GM19455 (cell line): ENCODE results near the gene SLC35E4.
"Not testable (repeated sequence)": the region's sequence is repeated elsewhere in the genome, so short reads cannot be mapped to it uniquely, and the experiment has no call there.

Source experiments
- ATAC-seq: cut with Tn5 transposase; IDR thresholded peaks from one replicate; pipeline ENCODE4 v1.9.1; 2021; ENCODE audit not compliant: unreplicated experiment

SLC35E4 gene

GRCh38 chr22:30611197-30611596 lies 24.4 kb upstream of the SLC35E4 start:
- ATAC-seq = no peak

- ATAC-seq = no peak
These were observed 22.8 kb upstream of the SLC35E4 start for GRCh38 chr22:30612789-30613188.

- no peak for ATAC-seq
These were observed 21.3 kb upstream of the SLC35E4 start for GRCh38 chr22:30614268-30614667.

GRCh38 chr22:30614879-30615278 lies 20.7 kb upstream of the SLC35E4 start:
- ATAC-seq = no peak

- ATAC-seq = no peak
These were observed 20.0 kb upstream of the SLC35E4 start for GRCh38 chr22:30615543-30615954.

GRCh38 chr22:30617819-30618218 lies 17.8 kb upstream of the SLC35E4 start:
- no peak for ATAC-seq

- not testable (repeated sequence) for ATAC-seq
These were observed 15.7 kb upstream of the SLC35E4 start for GRCh38 chr22:30619909-30620308.

- ATAC-seq = no peak
These were observed 9.2 kb upstream of the SLC35E4 start for GRCh38 chr22:30626413-30626812.

GRCh38 chr22:30627471-30627870 lies 8.1 kb upstream of the SLC35E4 start:
- no peak for ATAC-seq

GRCh38 chr22:30628491-30628890 lies 7.1 kb upstream of the SLC35E4 start:
- ATAC-seq = no peak

- not testable (repeated sequence) for ATAC-seq
These were observed 4.1 kb upstream of the SLC35E4 start for GRCh38 chr22:30631469-30631868.

- peak; percentile 58 for ATAC-seq
These were observed 929 bp upstream of the SLC35E4 start for GRCh38 chr22:30634471-30635233.

- no peak for ATAC-seq
These were observed 871 bp downstream of the SLC35E4 start for GRCh38 chr22:30636226-30637077.

GRCh38 chr22:30637701-30638114 lies 2.1 kb downstream of the SLC35E4 start:
- ATAC-seq = no peak

GRCh38 chr22:30640361-30640760 lies 4.8 kb downstream of the SLC35E4 start:
- ATAC-seq = no peak

- ATAC-seq = no peak
These were observed 5.4 kb downstream of the SLC35E4 start for GRCh38 chr22:30640839-30641430.

GRCh38 chr22:30643055-30643875 lies 7.7 kb downstream of the SLC35E4 start:
- ATAC-seq = no peak

GRCh38 chr22:30646518-30647160 lies 11.1 kb downstream of the SLC35E4 start:
- ATAC-seq = no peak

GRCh38 chr22:30647536-30647935 lies 12.0 kb downstream of the SLC35E4 start:
- ATAC-seq = no peak

GRCh38 chr22:30648825-30649224 lies 13.2 kb downstream of the SLC35E4 start:
- no peak for ATAC-seq
